SK-N-SH (cell line): Measurements from ENCODE around the gene CXCL10. TPM values are rescaled to one million over a fixed set of nuclear protein-coding genes. Genes with fewer than 3 reads are reported as not detected.

Experiments
- CTCF ChIA-PET: fragments of 300-600, 350-600 bp; formaldehyde crosslinking; extraction: SDS; loops from one replicate; lab custom pipeline; 2021; lab: Yijun Ruan, JAX
- POLR2A ChIA-PET: fragments of 350-600 bp; sonication (Branson Sonifier 250); formaldehyde crosslinking; extraction: SDS; loops from one replicate; lab custom pipeline; 2020; ENCODE audit warnings: antibody characterized with exemption, inconsistent platforms; lab: Yijun Ruan, JAX
- DNase-seq: peaks from one replicate; pipeline ENCODE4 v3.0.0; 2012
- H2AFZ ChIP-seq: fragments of 200-600 bp; sonication (generic); 2 replicates; pipeline ENCODE4 v1.8.1; 2016; ENCODE audit warnings: antibody characterized with exemption, mild to moderate bottlenecking, low read depth
- H3F3A ChIP-seq: fragments of 200-600 bp; sonication (generic); replicated peaks from 2 replicates; pipeline ENCODE3; 2016; ENCODE audit warnings: antibody characterized with exemption, mild to moderate bottlenecking; ENCODE audit not compliant: insufficient read depth
- H3K27ac ChIP-seq, 2 experiments: fragments of 200-500 bp in 1 of 2; fragments of 200-600 bp in 1 of 2; sonication (Bioruptor generic) in 1 of 2; sonication (generic), shearing (Covaris generic) in 1 of 2; 2 replicates each; pipeline versions ENCODE4 v1.5.1 to v1.6.1; 2014 to 2016; ENCODE audit warnings: low read depth in 2 of 2, inconsistent platforms in 1 of 2, low read length in 1 of 2, mild to moderate bottlenecking in 1 of 2, mixed read lengths in 1 of 2
- H3K27me3 ChIP-seq: fragments of 200-600 bp; sonication (generic), shearing (Covaris generic); 2 replicates; pipeline ENCODE4 v1.6.1; 2016; ENCODE audit warnings: mixed run types; ENCODE audit not compliant: insufficient read depth
- H3K36me3 ChIP-seq, 2 experiments: fragments of 200-500 bp in 1 of 2; fragments of 200-600 bp in 1 of 2; sonication (Bioruptor generic) in 1 of 2; sonication (generic) in 1 of 2; replicated peaks in 1 of 2; 2 replicates each; pipeline versions ENCODE3 to v1.5.1; 2014 to 2016; ENCODE audit warnings: low read length in 1 of 2, mild to moderate bottlenecking in 1 of 2; ENCODE audit not compliant: insufficient read depth in 2 of 2, control insufficient read depth in 1 of 2
- H3K4me1 ChIP-seq, 2 experiments: fragments of 200-500 bp in 1 of 2; fragments of 200-600 bp in 1 of 2; sonication (Bioruptor generic) in 1 of 2; sonication (generic), shearing (Covaris generic) in 1 of 2; 2 replicates each; pipeline versions ENCODE4 v1.5.1 to v1.6.1; 2014 to 2016; ENCODE audit warnings: low read depth in 1 of 2, low read length in 1 of 2, mixed run types in 1 of 2; ENCODE audit not compliant: insufficient read depth in 2 of 2, control insufficient read depth in 1 of 2
- H3K4me2 ChIP-seq: fragments of 200-600 bp; sonication (generic), shearing (Covaris generic); 2 replicates; pipeline ENCODE4 v1.6.1; 2017; ENCODE audit warnings: mixed run types
- H3K4me3 ChIP-seq, 2 experiments: fragments of 200-500 bp in 1 of 2; fragments of 200-600 bp in 1 of 2; sonication (Bioruptor generic) in 1 of 2; sonication (generic), shearing (Covaris generic) in 1 of 2; 2 replicates each; pipeline versions ENCODE4 v1.5.1 to v1.8.1; 2014 to 2016; ENCODE audit warnings: low read depth in 2 of 2, inconsistent platforms in 1 of 2, low read length in 1 of 2, mild to moderate bottlenecking in 1 of 2, mixed read lengths in 1 of 2, moderate library complexity in 1 of 2
- H3K79me2 ChIP-seq: fragments of 200-600 bp; sonication (generic); 2 replicates; pipeline ENCODE4 v1.8.1; 2017; ENCODE audit warnings: mild to moderate bottlenecking; ENCODE audit not compliant: insufficient read depth
- H3K9ac ChIP-seq: fragments of 200-600 bp; sonication (generic); 2 replicates; pipeline ENCODE4 v1.6.1; 2017; ENCODE audit warnings: mixed run types
- H3K9me2 ChIP-seq: fragments of 200-600 bp; sonication (generic); 2 replicates; pipeline ENCODE4 v1.6.1; 2017; ENCODE audit warnings: mixed run types
- H3K9me3 ChIP-seq: fragments of 200-600 bp; sonication (generic); 2 replicates; pipeline ENCODE4 v1.6.1; 2017; ENCODE audit warnings: mixed run types, mild to moderate bottlenecking, moderate library complexity
- H4K20me1 ChIP-seq: fragments of 200-600 bp; sonication (generic); 2 replicates; pipeline ENCODE4 v1.6.1; 2017; ENCODE audit warnings: mild to moderate bottlenecking, mixed run types; ENCODE audit not compliant: insufficient read depth
- FOXJ3 ChIP-seq: sonication (generic); formaldehyde crosslinking; IDR thresholded peaks from 2 replicates; pipeline ENCODE4 v1.5.1; 2020; ENCODE audit warnings: mild to moderate bottlenecking, missing genetic modification reagents
- GABPA ChIP-seq: IDR thresholded peaks from 2 replicates; pipeline ENCODE4 v1.4.0; 2012; ENCODE audit warnings: low read depth, mild to moderate bottlenecking
- JUND ChIP-seq: IDR thresholded peaks from 2 replicates; pipeline ENCODE4 v1.4.0; 2012
- MAX ChIP-seq: IDR thresholded peaks from 2 replicates; pipeline ENCODE4 v1.4.0; 2012; ENCODE audit warnings: low read depth
- MEF2A ChIP-seq: IDR thresholded peaks from 2 replicates; pipeline ENCODE4 v1.4.0; 2012; ENCODE audit warnings: low read depth, borderline replicate concordance
- NRF1 ChIP-seq: IDR thresholded peaks from 2 replicates; pipeline ENCODE4 v1.6.1; 2012; ENCODE audit warnings: low read depth, mild to moderate bottlenecking, low read length
- POLR2AphosphoS5 ChIP-seq: IDR thresholded peaks from 2 replicates; pipeline ENCODE4 v1.6.1; 2012; ENCODE audit warnings: low read depth, low read length
- RAD21 ChIP-seq: IDR thresholded peaks from 2 replicates; pipeline ENCODE4 v1.6.1; 2012; ENCODE audit warnings: mild to moderate bottlenecking, low read length
- REST ChIP-seq: IDR thresholded peaks from 2 replicates; pipeline ENCODE4 v1.6.1; 2012; ENCODE audit warnings: mild to moderate bottlenecking, low read depth, low read length, moderate library complexity
- RFX5 ChIP-seq: IDR thresholded peaks from 2 replicates; pipeline ENCODE4 v1.6.1; 2012; ENCODE audit warnings: mild to moderate bottlenecking, improper control_type of control experiment, low read length
- RXRA ChIP-seq: IDR thresholded peaks from 2 replicates; pipeline ENCODE4 v1.4.0; 2012; ENCODE audit warnings: low read depth, mild to moderate bottlenecking, borderline replicate concordance
- SMC3 ChIP-seq: IDR thresholded peaks from 2 replicates; pipeline ENCODE4 v1.6.1; 2012; ENCODE audit warnings: low read depth, low read length, improper control_type of control experiment
- TCF12 ChIP-seq: IDR thresholded peaks from 2 replicates; pipeline ENCODE4 v1.4.0; 2012
- TEAD4 ChIP-seq: IDR thresholded peaks from 2 replicates; pipeline ENCODE4 v1.4.0; 2012; ENCODE audit warnings: mild to moderate bottlenecking, borderline replicate concordance; ENCODE audit not compliant: insufficient read depth
- YY1 ChIP-seq: IDR thresholded peaks from 2 replicates; pipeline ENCODE4 v1.4.0; 2012; ENCODE audit warnings: low read depth, mild to moderate bottlenecking
- ZBTB33 ChIP-seq: IDR thresholded peaks from 2 replicates; pipeline ENCODE4 v1.4.0; 2012; ENCODE audit warnings: low read depth, borderline replicate concordance
- WGBS: methylation state at CpG from one replicate; pipeline ENCODE4 v1.1.6; 2017; ENCODE audit warnings: low lambda C conversion rate; 5-methylcytosine and 5-hydroxymethylcytosine counted together
- polyA plus RNA-seq, 3 experiments: library from polyadenylated mRNA; depleted of rRNA; stranded (reverse); fragments of >200 nt; gene quantifications; 2 replicates each; pipeline ENCODE4 v1.2.3, GENCODE V29; 2012
- TF ChIP-seq, protein P1 (sequence below): IDR thresholded peaks from 2 replicates; pipeline ENCODE4; 2012

The CXCL10 gene
- polyA plus RNA-seq, 1 of the 3 experiments (the other 2 are of a cell fraction): not detected

GRCh38 chr4:76059750-76060149, 36.5 kb upstream of the CXCL10 start:
- H2AFZ ChIP-seq: no peak overlapping the region
- H3K4me1 ChIP-seq: no peaks in the 10 kb centered on the region
- H4K20me1 ChIP-seq: no peaks in the 10 kb centered on the region
- H3K27me3 ChIP-seq: 0 out of 2 replicates have a peak, but pooled peaks cover 4% of the 10 kb centered on the region
- 50% methylated on average over 1 of the region's 1 CpG for WGBS
- H3K9me3 ChIP-seq: no peaks in the 10 kb centered on the region
- H3K79me2 ChIP-seq: no peaks in the 10 kb centered on the region
- H3K9ac ChIP-seq: no peak overlapping the region
- no peaks in the 10 kb centered on the region for H3F3A ChIP-seq
- TF ChIP-seq TCF12: no peak
- TF ChIP-seq REST: no peak
- TF ChIP-seq GABPA: no peak
- TF ChIP-seq RFX5: no peak
- TF ChIP-seq ZBTB33: no peak
- no peak for TF ChIP-seq FOXJ3 (CRISPR knock-in tag)
- TF ChIP-seq, protein P1, sequence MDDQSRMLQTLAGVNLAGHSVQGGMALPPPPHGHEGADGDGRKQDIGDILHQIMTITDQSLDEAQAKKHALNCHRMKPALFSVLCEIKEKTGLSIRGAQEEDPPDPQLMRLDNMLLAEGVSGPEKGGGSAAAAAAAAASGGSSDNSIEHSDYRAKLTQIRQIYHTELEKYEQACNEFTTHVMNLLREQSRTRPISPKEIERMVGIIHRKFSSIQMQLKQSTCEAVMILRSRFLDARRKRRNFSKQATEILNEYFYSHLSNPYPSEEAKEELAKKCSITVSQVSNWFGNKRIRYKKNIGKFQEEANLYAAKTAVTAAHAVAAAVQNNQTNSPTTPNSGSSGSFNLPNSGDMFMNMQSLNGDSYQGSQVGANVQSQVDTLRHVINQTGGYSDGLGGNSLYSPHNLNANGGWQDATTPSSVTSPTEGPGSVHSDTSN: no peak
- TF ChIP-seq YY1: no peak
- TF ChIP-seq RXRA: no peak
- no peak for TF ChIP-seq SMC3
- H3K4me3 ChIP-seq: no peak overlapping the region
- H3K36me3 ChIP-seq: no peaks in the 10 kb centered on the region
- CTCF ChIA-PET: interaction anchor here (1.5 kb wide), 1 partner anchor 59 kb away, joined by 4 read pairs; no protein-coding TSS in a partner anchor
- DNase-seq: no peak
- H3K4me2 ChIP-seq: no peak overlapping the region
- POLR2A ChIA-PET: no interaction called here
- no peak overlapping the region for H3K27ac ChIP-seq
- H3K9me2 ChIP-seq: no peaks in the 10 kb centered on the region

DNA sequence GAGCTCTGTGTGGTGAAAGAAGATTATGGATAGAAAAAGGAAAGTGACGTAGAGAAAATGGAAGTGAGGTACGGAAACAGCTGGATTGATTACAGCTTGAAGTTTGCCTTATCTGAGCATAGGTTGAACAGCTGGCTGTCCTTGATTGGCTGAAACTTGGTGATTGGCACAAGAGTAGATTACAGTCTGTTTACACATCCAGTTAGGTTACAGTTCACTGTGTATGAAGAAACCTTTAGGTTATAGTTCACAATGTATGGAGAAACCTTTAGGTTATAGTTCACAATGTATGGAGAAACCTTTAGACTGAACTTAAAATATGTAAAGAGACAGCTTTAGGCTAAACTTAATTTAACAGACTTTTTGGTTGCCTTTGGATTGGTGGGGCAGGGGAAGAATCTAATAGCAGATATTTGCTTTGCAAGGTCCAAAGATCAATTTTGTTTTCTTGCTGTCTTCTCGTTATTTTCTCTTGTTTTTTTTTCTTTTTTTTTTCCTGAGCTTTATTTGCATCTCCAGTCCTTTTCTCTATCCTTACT, 35.7 kb upstream of the CXCL10 start:
- Histone ChIP-seq H3K36me3 (no peaks in the 10 kb centered on the region), H4K20me1 (no peaks in the 10 kb centered on the region), H3K9ac (no peak overlapping the region), H3K27me3 (0 out of 2 replicates have a peak, but pooled peaks cover 8% of the 10 kb centered on the region), H3K9me2 (no peaks in the 10 kb centered on the region), H3K9me3 (no peaks in the 10 kb centered on the region), H3K4me1 (no peaks in the 10 kb centered on the region), H3K27ac (no peak overlapping the region), H2AFZ (no peak overlapping the region), H3K4me2 (no peak overlapping the region), H3K79me2 (no peaks in the 10 kb centered on the region), H3K4me3 (no peak overlapping the region), H3F3A (no peaks in the 10 kb centered on the region)
- DNase-seq: no peak
- ChIA-PET POLR2A (no interaction called here), CTCF (interaction anchor here (0.9 to 1.8 kb wide), 4 partner anchors 8 to 63 kb away, joined by 4 to 11 read pairs (median 4); no protein-coding TSS in a partner anchor)
- WGBS: 54% methylated on average over 3 of the region's 3 CpGs
- TF ChIP-seq NRF1 (no peak), RAD21 (no peak), TCF12 (no peak), REST (no peak), FOXJ3 (CRISPR knock-in tag) (no peak), TEAD4 (no peak), POLR2AphosphoS5 (no peak), MEF2A (no peak), MAX (no peak), JUND (no peak)
